Measurements from ENCODE around the gene MYO10.

MYO10 gene

DNA sequence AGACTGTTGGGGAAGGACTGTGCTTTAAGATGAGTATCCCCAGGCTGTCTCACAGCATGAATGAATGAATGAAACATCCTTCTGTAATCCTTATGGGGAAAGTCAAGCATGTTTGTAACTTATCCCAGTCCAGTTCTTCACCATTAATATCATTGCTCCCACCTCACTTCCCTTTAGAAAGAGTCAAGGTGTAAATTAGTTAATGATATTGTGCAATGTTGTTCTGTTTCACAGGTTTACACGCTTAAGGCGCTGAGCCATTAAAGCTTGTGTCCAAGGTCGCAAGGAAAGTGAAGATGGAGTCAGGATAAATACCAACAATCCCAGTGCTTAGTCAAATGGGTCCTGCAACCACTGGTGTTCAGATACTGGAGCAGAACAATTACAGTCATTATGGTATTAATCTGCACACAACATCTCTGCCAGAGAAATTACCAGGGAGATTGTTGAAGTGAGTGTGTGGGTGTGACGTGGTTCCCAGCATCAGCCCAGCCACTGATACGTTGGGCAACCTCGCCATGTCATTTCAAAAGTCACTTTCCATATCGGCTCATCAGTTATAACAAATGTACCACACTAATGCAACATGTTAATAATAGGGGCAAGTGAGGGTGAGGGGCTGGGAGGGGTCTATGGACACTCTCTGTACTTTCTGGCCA lies 1.5 kb upstream of the MYO10 start:
- TF ChIP-seq, protein P1, sequence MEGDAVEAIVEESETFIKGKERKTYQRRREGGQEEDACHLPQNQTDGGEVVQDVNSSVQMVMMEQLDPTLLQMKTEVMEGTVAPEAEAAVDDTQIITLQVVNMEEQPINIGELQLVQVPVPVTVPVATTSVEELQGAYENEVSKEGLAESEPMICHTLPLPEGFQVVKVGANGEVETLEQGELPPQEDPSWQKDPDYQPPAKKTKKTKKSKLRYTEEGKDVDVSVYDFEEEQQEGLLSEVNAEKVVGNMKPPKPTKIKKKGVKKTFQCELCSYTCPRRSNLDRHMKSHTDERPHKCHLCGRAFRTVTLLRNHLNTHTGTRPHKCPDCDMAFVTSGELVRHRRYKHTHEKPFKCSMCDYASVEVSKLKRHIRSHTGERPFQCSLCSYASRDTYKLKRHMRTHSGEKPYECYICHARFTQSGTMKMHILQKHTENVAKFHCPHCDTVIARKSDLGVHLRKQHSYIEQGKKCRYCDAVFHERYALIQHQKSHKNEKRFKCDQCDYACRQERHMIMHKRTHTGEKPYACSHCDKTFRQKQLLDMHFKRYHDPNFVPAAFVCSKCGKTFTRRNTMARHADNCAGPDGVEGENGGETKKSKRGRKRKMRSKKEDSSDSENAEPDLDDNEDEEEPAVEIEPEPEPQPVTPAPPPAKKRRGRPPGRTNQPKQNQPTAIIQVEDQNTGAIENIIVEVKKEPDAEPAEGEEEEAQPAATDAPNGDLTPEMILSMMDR (IDR thresholded peaks at IDR 0.05), result no peak

DNA sequence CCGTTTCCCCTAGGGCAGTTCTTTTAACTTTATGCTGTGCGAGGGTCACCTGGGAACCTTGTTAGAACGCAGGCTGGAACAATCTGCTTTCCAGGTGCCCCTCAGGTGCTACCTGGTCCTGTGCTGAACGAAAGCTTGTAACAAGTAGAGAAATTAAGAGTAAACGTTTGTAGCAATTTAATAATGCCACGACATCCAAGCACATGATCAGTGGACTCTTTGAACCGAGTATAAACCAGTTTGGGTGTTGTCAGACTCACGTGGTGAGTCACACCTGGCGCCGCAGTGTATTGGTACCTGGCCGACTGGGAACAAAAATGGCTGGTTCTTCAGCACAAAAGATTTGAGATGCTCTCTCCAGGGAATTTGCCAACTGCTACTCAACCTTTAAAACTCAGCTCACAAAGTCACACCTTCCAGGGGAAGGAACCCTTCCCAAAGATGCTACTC lies 926 bp upstream of the MYO10 start:
- TF ChIP-seq, protein P1 (IDR thresholded peaks at IDR 0.05), result no peak

DNA sequence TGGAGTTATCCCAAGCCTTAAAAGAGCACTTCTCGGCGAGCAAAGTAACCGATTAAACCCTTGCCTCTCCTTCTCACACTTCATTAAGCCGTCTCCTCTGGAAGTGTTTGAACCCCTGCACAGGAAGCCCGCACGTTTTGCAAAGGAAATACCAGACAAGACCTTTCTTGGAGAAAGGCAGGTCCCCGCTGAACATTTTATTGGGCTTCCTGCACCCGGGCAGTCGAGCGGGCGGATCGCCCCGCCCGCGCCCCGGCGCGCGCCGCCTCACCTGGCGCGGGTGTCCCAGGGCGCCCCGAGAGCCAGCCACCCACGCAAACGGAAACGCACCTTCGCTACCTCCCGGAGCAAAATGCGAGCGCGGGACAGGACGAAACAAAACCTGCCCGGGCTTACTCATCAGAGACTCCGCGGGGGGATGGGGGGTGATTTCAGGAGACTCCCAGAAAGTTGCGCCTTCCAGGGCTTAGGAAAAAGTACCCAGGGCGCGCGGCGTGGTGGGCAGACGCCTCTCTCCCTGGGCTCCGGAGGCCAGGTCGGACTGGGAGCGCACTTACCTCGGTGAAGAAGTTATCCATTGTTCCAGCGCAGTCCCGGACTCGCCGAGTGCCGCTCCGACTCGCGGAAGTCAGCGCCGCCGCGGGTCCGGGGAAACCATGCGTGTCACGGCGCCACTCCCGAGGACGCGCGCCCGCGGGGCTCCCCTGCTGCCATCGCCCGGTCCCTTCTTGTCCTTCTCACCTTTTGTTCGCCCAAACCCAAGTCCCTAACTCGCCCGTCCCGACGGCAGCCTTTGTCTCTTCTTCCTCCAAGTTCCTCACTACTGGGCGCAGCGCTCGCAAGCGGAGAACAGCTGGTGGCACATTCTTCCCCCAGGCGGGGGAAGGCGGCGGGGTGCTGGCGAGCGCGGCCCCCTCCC lies 598 bp downstream of the MYO10 start:
- TF ChIP-seq, protein P1 (IDR thresholded peaks at IDR 0.05), result no peak

DNA sequence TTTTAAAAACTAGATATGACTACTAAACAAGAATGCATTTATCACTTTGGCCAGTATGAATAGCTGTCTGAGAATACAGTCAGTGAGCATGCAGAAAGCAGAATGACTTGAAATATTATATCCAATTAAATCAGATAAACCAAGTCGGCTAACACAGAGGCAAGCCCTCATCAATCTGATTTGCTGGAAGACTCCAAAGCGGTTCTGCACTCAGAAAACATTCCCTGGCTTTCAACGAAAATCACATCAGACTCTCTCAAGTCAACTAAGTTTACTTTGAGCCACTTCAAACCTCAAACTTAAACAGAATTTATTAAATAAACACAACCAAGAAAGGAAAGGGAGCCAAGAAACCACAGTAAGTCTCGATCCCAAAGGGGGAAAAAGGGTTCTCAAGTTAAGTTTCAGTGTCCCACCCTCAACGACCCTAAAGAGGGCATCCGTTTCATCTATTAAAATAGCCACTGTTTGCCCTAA lies 1.4 kb downstream of the MYO10 start:
- TF ChIP-seq, protein P1 (IDR thresholded peaks at IDR 0.05), result no peak

DNA sequence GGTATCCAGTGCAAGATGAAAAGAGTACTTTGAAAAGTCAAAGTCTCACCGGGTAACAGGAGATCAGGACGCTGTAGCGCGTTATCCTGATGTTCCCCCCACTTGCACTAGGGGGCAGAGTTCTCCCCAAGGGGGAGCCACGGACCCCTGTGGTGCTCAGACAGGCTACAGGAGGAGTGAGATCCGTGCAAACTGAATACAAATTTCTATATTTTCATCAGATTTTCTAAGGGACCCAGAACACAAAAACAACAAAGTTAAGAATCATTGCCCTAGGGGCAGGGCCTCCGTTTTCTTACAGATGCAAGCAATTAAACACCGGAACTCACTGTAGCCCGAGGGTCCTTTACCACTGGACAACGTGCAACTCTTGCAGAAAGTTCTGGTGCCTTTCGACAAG lies 2.0 kb downstream of the MYO10 start:
- TF ChIP-seq, protein P1 (IDR thresholded peaks at IDR 0.05), result peak; percentile 67

DNA sequence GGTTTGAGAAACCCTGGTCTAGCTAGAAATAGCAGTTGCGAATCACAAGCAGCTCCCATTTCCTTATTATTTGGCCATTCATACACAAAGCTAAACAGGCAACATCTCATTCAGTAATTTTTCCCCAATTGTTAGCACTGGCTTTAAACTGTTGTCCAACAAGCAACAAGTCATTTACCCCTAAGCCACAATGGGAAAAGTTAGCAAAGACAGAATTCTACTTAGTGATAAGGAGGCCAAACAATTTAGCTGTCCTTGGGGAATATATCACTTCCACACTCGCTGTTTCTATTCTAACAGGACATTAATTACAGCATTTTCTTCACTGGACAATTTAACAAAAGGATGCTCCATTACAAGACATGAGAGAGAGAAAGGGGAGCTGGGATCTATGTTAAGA lies 2.8 kb downstream of the MYO10 start:
- TF ChIP-seq, protein P1 (IDR thresholded peaks at IDR 0.05), result no peak

DNA sequence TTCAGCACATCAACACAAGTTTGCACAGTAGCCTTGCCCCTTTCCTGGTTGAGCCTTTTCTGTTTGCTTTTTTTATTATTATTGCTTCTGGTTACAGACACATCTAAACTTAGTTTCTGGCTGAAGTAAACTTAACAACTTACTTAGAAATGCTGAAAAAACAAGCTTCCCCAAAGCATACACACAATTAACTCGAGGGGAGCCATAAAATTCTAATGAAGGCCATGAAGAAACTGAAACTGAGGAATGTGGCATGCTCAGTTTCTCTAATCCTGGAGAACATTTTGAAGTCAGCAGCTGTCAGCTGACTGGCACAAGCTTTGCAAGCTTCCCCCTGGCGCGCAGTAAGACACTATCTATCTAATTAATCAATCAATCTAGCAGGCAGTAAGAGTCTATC lies 3.7 kb downstream of the MYO10 start:
- TF ChIP-seq, protein P1 (IDR thresholded peaks at IDR 0.05), result no peak

Data from LNCAP (cell line).